Stomach (tissue), 4 donors: ENCODE results near the gene MAP3K12.

Experiments used
- EP300 ChIP-seq: sonication (generic); formaldehyde crosslinking; IDR thresholded peaks from one replicate; pipeline ENCODE4 v1.6.1; 2017; ENCODE audit warnings: antibody characterized with exemption
- POLR2AphosphoS5 ChIP-seq, 3 donors: sonication (generic); formaldehyde crosslinking; IDR thresholded peaks; one replicate each; pipeline ENCODE4 v1.6.1; 2016; ENCODE audit warnings: antibody characterized with exemption in 3 of 3

GRCh38 chr12:53513712-53514410 is 14.6 kb upstream of the MAP3K12 start:
- TF ChIP-seq POLR2AphosphoS5 (IDR thresholded peaks at IDR 0.05) = no peak
- no peak for TF ChIP-seq EP300
